Superior temporal gyrus (tissue), 1 donor: ENCODE measurements around the gene PEX3.
"Not testable (repeated sequence)": the region's sequence is repeated elsewhere in the genome, so short reads cannot be mapped to it uniquely, and the experiment has no call there.

Experiments used
- DNase-seq: peaks from one replicate; pipeline ENCODE4 v3.0.0-alpha.2; 2016; ENCODE audit errors: extremely low spot score

PEX3 gene

DNA sequence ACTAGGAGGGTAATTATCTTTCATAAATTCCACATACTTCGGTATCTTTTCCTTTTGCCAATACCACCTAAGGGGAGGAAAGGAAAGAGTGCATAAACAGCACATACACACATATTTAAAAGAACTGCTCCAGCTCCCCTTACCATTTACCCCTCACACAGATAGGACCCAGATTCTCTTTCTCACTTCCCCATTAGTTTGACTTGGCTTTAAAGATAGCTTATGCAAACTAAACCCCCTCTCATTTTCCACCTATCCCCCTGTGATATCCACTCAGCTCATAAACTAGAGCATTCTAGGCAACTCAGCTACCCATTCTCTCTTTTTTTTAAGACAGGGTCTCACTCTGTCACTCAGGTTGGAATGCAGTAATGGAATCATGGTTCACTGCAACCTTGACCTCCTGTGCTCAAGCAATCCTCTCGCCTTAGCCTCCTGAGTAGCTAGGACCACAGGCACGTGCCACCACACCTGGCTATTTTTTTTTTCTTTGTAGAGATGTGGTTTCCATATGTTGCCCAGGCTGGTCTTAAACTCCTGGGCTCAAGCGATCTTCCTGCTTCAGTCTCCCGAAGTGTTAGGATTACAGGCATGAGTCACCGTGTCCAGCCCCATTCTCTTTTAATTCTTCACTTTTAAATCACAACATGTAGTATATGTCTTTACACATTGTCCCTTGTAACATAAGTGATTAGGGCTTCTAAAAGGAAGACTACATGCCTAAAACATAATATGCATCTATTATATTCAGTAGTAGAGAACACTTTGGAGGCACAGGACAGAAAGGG, 56.9 kb downstream of the PEX3 start:
- no peak for DNase-seq

GRCh38 chr6:143510326-143510725, 59.7 kb downstream of the PEX3 start:
- DNase-seq, result not testable (repeated sequence)

- DNase-seq, result peak; percentile 88
Observed at GRCh38 chr6:143510991-143511891, 60.6 kb downstream of the PEX3 start, which contains the start of gene FUCA2. Gene FUCA2, minus strand, starts transcription at chr6:143511720. Its CDS starts 86 bp downstream, at chr6:143511634.

GRCh38 chr6:143513410-143513809, 62.8 kb downstream of the PEX3 start:
- DNase-seq, result no peak

GRCh38 chr6:143515061-143515760, 64.6 kb downstream of the PEX3 start:
- peak; percentile 46 for DNase-seq

DNA sequence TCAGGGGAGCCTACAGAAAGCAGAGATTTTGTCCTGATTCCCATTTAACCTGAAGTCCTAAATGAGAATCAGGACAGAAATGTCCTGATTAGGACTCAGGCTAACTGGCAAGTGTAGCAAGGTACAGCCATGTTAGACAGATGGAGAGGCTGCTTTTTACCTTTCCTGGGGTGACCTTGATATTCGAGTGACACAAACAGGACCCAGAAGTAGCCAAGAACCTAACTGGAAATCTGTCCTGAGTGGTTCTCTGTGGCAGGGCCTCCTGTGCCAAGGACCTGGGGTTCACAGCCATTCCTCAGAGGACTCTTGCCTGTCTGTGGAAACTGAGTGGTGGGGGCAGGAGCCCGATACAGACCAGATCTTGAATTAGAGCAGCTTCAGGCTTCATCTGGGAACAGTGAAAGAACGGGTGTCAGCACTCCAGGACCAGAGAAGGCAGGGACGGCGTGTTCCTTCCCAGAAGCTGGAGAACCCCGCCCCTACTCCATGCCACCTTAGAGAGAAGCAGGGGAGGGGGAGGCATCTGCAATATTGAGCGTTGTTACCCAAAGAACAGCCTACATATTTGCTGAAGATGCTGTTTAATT, 65.3 kb downstream of the PEX3 start:
- DNase-seq, result no peak

DNA sequence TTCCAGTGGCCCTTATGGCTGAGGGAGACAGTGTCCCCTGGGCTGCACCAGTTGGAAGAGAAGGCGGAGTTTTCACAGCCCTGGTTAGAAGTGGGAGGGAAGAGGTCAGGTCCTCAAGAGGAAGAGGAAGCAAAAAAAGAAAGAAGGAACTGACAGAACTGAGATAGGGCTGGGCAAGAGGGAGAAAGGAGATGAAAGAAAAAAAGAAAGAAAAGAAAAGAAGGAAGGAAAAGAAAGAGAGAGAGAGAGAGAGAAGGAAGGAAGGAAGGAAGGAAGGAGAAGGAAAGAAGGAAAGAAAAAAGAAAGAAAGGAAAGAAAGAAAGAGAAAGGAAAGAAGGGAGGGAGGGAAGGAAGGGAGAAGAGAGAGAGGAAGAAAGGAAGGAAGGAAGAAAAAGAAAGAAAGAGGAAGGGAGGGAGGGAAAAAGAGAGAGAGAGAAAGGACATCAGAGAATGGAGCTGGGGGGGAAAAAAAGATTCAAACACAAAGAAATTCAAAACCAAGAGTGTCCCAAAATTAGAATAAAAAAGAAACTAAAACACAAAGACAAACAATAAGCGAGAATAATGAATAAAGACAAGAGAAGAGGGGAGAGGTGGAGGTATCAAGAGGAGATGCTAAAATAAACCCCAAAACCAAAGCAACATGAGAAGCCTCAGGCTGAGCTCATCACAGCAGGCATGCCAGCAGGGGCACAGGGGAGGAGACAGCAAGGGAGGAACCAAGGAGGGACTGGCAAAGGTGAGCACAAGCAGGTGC, 66.3 kb downstream of the PEX3 start:
- DNase-seq, result no peak

DNA sequence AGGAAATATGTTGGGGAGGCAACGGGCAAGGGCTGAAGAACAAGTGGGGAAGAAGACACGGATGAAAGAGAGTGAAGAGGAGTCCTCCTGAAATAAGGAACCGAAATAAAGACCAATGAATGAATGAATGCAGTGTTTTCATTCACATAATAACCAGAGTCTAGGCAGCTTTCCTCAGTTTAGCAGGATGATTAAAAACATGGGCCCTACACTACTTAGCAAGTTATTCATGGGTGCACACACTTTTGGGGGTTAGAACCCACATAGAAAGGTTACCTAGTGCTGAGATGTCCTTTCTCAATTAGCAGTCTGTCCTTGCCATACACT, 66.8 kb downstream of the PEX3 start:
- no peak for DNase-seq

- DNase-seq, result no peak
Observed at GRCh38 chr6:143522039-143522600, 71.5 kb downstream of the PEX3 start.

GRCh38 chr6:143525356-143525755, 74.8 kb downstream of the PEX3 start:
- no peak for DNase-seq

GRCh38 chr6:143527677-143528076, 77.1 kb downstream of the PEX3 start:
- no peak for DNase-seq

DNA sequence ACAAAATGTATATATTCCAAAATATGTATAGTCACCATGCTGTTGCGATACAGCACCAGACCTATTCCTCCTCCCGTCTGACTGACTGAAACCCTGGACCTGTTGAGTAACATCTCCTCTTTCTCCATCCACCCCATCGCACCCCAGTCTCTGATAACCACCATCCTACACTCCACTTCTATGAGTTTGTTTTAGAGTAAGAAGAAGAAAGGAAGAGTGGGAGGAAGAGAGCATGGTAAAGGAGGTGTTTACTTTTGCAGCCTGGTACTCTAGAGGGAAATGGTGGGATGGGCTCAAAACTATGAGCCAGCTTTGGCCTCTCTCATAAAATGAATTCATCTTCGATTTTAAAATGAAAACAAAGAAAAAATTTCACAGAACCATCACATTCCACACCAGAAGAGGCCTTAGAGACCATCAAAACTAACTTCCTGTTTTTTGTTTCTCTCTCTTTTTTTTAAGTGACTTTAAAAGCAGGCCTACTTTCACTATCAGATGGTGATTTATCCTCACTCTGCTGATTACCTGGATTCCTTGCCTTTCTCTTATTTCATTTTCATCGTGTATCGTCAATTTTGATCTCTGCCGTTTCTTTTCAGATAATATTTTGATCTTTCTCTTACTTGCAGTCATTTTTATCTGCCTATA, 77.7 kb downstream of the PEX3 start:
- DNase-seq, result no peak

DNA sequence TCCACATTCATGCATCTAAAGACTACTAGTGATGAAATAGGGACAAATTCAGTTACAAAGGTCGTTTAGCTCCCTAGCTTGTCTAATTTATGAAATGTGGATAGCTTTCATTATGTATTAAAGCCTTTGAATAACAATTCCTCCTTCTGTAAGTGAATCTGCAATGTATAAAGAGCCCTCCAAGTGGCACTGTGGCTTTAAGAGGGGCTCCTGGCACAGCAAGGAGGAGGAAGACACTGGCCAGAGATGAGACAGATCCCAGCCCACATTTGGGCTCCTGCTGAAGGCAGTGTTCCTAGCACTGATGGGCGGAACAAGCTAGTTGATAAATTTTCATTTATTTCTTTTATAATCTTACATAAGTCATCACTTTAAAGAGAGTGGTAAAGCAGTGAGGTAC, 78.5 kb downstream of the PEX3 start:
- DNase-seq, result no peak

DNA sequence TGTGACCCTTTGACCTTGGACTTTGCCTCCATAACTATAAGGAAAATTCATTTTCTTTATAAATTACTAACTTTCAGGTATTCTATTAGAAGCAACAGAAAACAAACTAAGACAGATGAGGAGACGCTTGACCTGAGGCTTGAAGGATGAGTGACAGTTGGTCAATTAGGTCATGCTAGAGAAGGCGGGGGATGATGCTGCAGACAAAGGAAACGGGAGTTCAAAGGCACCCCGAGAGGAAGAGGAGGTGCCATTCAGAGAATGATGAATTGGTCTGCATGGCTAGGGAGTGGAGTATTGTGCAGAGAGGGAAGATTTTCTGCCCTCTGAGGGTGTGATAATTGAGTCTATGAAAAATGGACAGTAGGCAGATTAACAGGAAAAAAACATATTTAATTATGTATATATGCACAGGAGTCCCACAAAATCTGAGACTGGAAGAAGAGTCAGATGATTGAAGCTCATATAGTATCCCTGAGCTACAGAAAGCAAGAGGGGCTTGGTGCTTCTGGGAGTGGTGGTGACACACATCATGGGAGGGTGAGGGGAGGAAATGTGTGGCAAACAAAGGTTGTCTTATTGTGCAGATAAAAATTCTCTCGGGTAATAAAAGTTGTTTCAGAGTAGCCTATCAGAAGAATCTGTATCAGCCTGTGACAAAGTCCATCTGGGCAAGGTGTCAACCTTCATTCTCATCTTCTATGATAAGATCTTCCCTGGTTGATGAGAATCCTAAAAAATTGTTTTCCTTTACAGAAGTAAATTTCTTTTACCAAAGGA, 81.3 kb downstream of the PEX3 start:
- DNase-seq, result no peak

DNA sequence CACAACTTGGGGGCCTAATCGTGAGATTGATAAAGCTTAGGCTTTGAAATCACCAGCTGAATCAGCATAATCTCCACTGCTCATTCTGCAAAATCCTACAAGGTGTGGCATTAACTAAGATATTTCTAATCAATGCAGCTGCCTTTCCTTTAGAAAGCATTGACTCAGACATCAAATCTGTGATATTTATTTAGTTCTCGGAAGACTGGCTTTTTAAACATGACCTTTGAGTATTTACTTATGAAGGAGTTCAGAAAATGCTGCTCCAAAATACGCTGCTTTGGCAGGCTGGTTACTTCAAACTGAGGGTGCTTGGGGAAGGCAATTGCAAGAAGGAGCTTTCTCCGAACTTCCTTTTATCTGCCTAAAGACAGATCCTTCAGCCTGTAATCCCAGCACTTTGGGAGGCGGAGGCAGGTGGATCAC, 84.6 kb downstream of the PEX3 start:
- DNase-seq, result no peak

DNA sequence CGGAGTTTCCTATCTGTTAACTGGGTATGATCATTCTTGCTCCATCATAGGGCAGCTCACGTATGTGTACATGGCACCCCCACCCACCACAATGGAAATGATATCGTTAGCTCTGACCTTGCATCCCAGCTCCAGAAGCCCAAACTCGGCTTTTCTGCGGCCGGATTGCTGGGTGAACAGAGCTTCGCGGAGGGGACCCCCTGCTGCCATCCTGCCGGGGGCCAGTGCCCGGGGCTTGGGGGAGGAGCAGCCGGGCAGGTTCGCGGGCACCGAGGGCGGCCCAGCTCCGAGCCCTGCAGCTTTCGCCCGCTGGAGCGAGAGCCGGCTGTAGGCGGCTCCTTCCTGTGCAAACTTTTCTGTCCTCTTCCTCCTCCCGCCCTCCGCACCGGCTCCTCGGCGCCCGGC, 85.9 kb downstream of the PEX3 start:
- no peak for DNase-seq

GRCh38 chr6:143536866-143537691, 86.5 kb downstream of the PEX3 start:
- DNase-seq, result no peak

GRCh38 chr6:143538374-143538773, 87.8 kb downstream of the PEX3 start:
- DNase-seq, result no peak

- DNase-seq, result no peak
Observed at GRCh38 chr6:143539106-143539505, 88.5 kb downstream of the PEX3 start.
